Epithelial cell of proximal tubule (primary cell): ENCODE measurements around the gene TMEM121. TPM values are rescaled to one million over a fixed set of nuclear protein-coding genes. Genes with fewer than 3 reads are reported as not detected.

Experiments
- DNase-seq: peaks from one replicate; pipeline ENCODE4 v3.0.0-alpha.2; 2011; ENCODE audit warnings: low read depth
- H3K4me3 ChIP-seq: 2 replicates; pipeline ENCODE4 v1.5.1; 2011; ENCODE audit warnings: low read depth, mild to moderate bottlenecking, low read length
- CTCF ChIP-seq: conservative IDR thresholded peaks from 2 replicates; pipeline ENCODE4 v1.5.1; 2012; ENCODE audit warnings: low read depth, mild to moderate bottlenecking, low read length
- total RNA-seq: library from RNA; depleted of rRNA; stranded (reverse); fragments of >200 nt; gene quantifications from 2 replicates; pipeline ENCODE4 v1.2.3, GENCODE V29; 2015

The TMEM121 gene
- total RNA-seq, 1 donor from 2014 or later = 5.6 TPM

- no peak for TF ChIP-seq CTCF
- DNase-seq = no peak
- H3K4me3 ChIP-seq = no peak overlapping the region
These were observed 42.0 kb upstream of the TMEM121 start for GRCh38 chr14:105484069-105484996.

- DNase-seq = no peak
- no peak overlapping the region for H3K4me3 ChIP-seq
- no peak for TF ChIP-seq CTCF
These were observed 41.4 kb upstream of the TMEM121 start for GRCh38 chr14:105484997-105485393.

GRCh38 chr14:105485739-105486162, 40.6 kb upstream of the TMEM121 start:
- no peak for DNase-seq
- TF ChIP-seq CTCF = peak; percentile 38
- H3K4me3 ChIP-seq = no peak overlapping the region

GRCh38 chr14:105486163-105486973, 40.0 kb upstream of the TMEM121 start, which contains the start of gene CRIP1:
CRIP1 (plus strand) TSS chr14:105486886; CDS start chr14:105487260, 374 bp downstream.
- H3K4me3 ChIP-seq = peak within 1 kb of the TSS; percentile 37
- no peak for DNase-seq

GRCh38 chr14:105486974-105487448, 39.4 kb upstream of the TMEM121 start:
- no peak for DNase-seq
- H3K4me3 ChIP-seq = peak overlapping the region; percentile 37
- TF ChIP-seq CTCF = no peak

More at GRCh38 chr14:105486163-105486973, 40.0 kb upstream of the TMEM121 start, which contains the start of gene CRIP1:
- TF ChIP-seq CTCF = no peak

- no peak for DNase-seq
These were observed 38.9 kb upstream of the TMEM121 start for GRCh38 chr14:105487449-105487985.

More at GRCh38 chr14:105487449-105487985, 38.9 kb upstream of the TMEM121 start:
- H3K4me3 ChIP-seq = peak overlapping the region; percentile 37
- TF ChIP-seq CTCF = no peak
